ENCODE data around the gene PREX1. TPM values are rescaled to one million over a fixed set of nuclear protein-coding genes. Genes with fewer than 3 reads are reported as not detected.

Gene PREX1
- total RNA-seq, 4 donors from 2014 or later, result 9.9 to 150 (median 18.4) TPM

GRCh38 chr20:48695255-48695654 is 132.5 kb downstream of the PREX1 start:
- peaks cover 0 to 17% (median 0%) of the 10 kb centered on the region in 4 donors for H3K4me1 ChIP-seq
- H3K27me3 ChIP-seq, result no peaks in the 10 kb centered on the region
- no peak overlapping the region for H3K27ac ChIP-seq
- no peak overlapping the region for H3K4me3 ChIP-seq
- H3K36me3 ChIP-seq, result no peaks in the 10 kb centered on the region
- TF ChIP-seq CTCF (IDR thresholded peaks at IDR 0.05) (no peak), POLR2A (IDR thresholded peaks at IDR 0.05) (no peak)
- no peaks in the 10 kb centered on the region for H3K9me3 ChIP-seq
- no peak for DNase-seq

- peaks cover 0 to 17% (median 0%) of the 10 kb centered on the region in 4 donors for H3K4me1 ChIP-seq
Observed at GRCh38 chr20:48694381-48694865, 133.4 kb downstream of the PREX1 start.

GRCh38 chr20:48691523-48691922 is 136.3 kb downstream of the PREX1 start:
- TF ChIP-seq POLR2A (IDR thresholded peaks at IDR 0.05) (no peak), CTCF (IDR thresholded peaks at IDR 0.05) (no peak)
- Histone ChIP-seq H3K27me3 (no peaks in the 10 kb centered on the region), H3K9me3 (no peaks in the 10 kb centered on the region), H3K4me1 (peaks cover 0 to 17% (median 0%) of the 10 kb centered on the region in 4 donors), H3K27ac (no peak overlapping the region), H3K4me3 (no peak overlapping the region), H3K36me3 (no peaks in the 10 kb centered on the region)
- DNase-seq, result no peak

More at GRCh38 chr20:48694381-48694865, 133.4 kb downstream of the PREX1 start:
- Histone ChIP-seq H3K36me3 (no peaks in the 10 kb centered on the region), H3K27ac (no peak overlapping the region), H3K27me3 (no peaks in the 10 kb centered on the region), H3K9me3 (no peaks in the 10 kb centered on the region), H3K4me3 (no peak overlapping the region)
- no peak for DNase-seq
- no peak for TF ChIP-seq CTCF (IDR thresholded peaks at IDR 0.05)
- no peak for TF ChIP-seq POLR2A (IDR thresholded peaks at IDR 0.05)

GRCh38 chr20:48690888-48691287 is 136.9 kb downstream of the PREX1 start:
- no peak for TF ChIP-seq CTCF (IDR thresholded peaks at IDR 0.05)
- TF ChIP-seq POLR2A (IDR thresholded peaks at IDR 0.05), result no peak
- H3K36me3 ChIP-seq, result no peaks in the 10 kb centered on the region
- DNase-seq, result peak in 2 of 3 donors; percentile 57 to 64
- no peaks in the 10 kb centered on the region for H3K27me3 ChIP-seq
- H3K4me3 ChIP-seq, result no peak overlapping the region
- no peaks in the 10 kb centered on the region for H3K9me3 ChIP-seq
- no peak overlapping the region for H3K27ac ChIP-seq
- H3K4me1 ChIP-seq, result peaks cover 0 to 24% (median 3%) of the 10 kb centered on the region in 4 donors

GRCh38 chr20:48689874-48690571 is 137.8 kb downstream of the PREX1 start:
- no peak overlapping the region for H3K4me3 ChIP-seq
- no peaks in the 10 kb centered on the region for H3K36me3 ChIP-seq
- no peaks in the 10 kb centered on the region for H3K9me3 ChIP-seq
- no peak overlapping the region for H3K27ac ChIP-seq
- no peak for TF ChIP-seq POLR2A (IDR thresholded peaks at IDR 0.05)
- TF ChIP-seq CTCF (IDR thresholded peaks at IDR 0.05), result no peak
- DNase-seq, result no peak
- no peaks in the 10 kb centered on the region for H3K27me3 ChIP-seq
- peaks cover 0 to 30% (median 4%) of the 10 kb centered on the region in 4 donors for H3K4me1 ChIP-seq
